ENCODE results near the gene ADAMTS13. TPM values are rescaled to one million over a fixed set of nuclear protein-coding genes. Genes with fewer than 3 reads are reported as not detected.
"Not testable (repeated sequence)": the region's sequence is repeated elsewhere in the genome, so short reads cannot be mapped to it uniquely, and the experiment has no call there.

ADAMTS13 gene
- total RNA-seq = 10 to 100 TPM in 1 of 8 experiments, 1 to 10 TPM in 7; 2.7 to 14.3 (median 4.3) TPM

DNA sequence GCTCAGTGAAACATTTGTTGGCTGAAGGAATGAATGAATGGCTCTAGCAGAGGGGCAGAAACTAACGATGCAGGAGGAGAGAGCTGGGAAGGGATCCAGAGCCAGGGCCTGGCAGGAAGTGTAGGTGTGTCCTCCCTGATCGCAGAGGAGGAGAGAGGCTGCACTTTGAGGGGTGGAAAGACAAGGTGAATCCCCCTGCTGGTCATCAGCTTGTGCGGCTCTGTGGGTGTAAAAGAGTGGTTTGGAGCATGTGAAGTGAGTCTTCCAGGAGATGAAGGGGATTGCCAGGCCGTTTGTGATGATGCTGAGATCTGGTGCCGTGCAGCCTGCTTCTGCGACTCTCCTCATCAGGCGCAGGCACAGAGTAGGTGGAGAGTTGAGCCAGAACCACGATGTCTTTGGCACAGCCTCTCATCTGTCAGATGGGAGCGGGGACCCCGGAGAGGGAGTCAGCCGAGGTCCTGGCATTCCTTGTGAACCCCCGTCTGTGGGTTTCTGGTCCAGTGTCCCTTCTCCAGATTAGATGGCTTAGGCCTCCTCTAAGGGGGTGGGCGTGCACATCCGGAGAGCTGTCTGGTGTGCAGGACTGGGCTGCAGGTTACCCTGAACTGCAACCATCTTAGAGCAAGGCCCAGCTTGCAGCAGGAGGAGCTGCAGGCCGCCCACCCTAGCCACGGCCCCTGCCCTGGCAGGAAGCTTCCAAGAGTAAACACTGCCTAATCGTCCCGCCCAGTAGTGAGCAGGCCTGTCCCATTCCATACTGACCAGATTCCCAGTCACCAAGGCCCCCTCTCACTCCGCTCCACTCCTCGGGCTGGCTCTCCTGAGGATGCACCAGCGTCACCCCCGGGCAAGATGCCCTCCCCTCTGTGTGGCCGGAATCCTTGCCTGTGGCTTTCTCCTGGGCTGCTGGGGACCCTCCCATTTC, at the start of gene ADAMTS13:
Gene ADAMTS13, plus strand, starts transcription at position 753 of the 928 bp plus-strand sequence. Its CDS starts 77 bp downstream, at position 830.
- 14 to 68% (median 38%) methylated on average over 1 to 7 of the region's 23 CpGs; no CpG with 5 or more reads in 3 of the 10 experiments for WGBS, 10 experiments
- Histone ChIP-seq H3K4me3 (no peak within 1 kb of the TSS), H3K27ac (no peak within 1 kb of the TSS), H3K4me1 (replicated peaks in 1 of 2) (peaks cover 4 to 8% of the 10 kb centered on the region in 2 donors)
- ATAC-seq (replicated peaks in 6 of 8) = no peak
- in situ Hi-C loops (cut with MboI; ENCODE audit: low pct_unique_long_range_greater_than_20kb in 2 of 9, low sequenced_read_pairs in 9 of 9, unreplicated experiment in 9 of 9) = no loop called here

DNA sequence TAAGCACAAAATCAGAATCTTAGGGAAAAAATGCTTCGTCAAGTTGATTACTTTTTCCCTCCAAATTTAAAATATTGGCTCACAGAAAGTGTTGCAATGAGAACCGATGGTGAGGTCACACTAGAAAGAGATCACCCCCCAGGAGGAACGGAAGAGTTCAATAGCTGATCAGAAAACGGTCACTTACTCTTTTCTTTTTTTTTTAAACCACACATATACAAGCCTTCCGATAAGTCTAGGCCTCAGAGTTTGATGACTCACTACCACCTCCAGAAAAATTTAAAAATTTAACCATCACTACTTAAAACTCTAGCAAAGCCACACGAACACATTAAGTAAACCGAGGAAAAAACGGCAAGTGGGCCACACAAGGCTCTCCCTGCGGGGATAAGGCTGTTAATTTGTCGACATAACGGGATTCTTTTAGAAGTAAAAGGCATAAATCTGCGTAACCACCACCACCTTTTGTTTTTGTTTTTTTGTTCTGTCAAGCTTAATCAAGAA, 47.5 kb upstream of the ADAMTS13 start:
- in situ Hi-C loops (cut with MboI; ENCODE audit: low pct_unique_long_range_greater_than_20kb in 2 of 9, low sequenced_read_pairs in 9 of 9, unreplicated experiment in 9 of 9) = no loop called here
- 1 to 58% (median 20%) methylated on average over 3 to 11 of the region's 12 CpGs for WGBS, 10 experiments
- H3K4me3 ChIP-seq = peak overlapping the region; percentile 79 to 96 (median 86)

DNA sequence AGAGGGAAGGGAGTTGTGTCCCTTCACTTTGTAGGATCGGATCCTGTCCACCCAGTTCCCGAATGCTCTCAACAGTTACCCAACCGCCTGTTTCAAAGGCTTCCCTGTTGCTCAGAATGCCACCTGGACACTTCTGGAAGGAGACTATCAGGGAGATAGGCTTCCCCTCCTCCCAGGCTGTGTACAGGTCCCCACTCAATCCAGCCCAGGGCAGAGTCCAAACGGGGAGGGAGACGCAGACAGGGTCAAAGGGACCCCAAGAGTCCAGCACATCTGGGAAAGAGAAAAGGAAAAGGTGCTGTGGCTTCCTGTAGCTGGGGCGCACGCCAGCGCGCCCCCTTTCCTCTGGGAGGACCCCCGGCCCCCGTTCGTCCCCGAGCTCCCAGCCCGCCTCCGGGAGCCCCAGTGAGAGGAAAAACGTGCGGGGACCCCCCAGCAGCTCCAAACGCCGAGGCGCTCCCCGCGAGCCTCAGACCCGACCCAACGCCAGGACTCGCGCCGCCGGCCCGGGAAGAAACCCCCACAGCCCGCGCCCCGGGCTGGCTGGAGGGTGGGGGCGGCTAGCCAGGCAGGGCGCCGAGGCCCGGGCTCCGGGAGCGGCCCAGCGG, 46.9 kb upstream of the ADAMTS13 start:
- Histone ChIP-seq H3K27ac (peak overlapping the region; percentile 94 to 99), H3K4me1 (replicated peaks in 1 of 2) (peaks cover 9 to 13% of the 10 kb centered on the region in 2 donors), H3K4me3 (peak overlapping the region; percentile 79 to 96 (median 86))
- WGBS, 10 experiments = 0 to 8% (median 3%) methylated on average over 1 to 4 of the region's 39 CpGs; no CpG with 5 or more reads in 6 of the 10 experiments
- peak in 6 of 8 experiments; percentile 0 to 19 (median 0) for ATAC-seq (replicated peaks in 6 of 8)
- in situ Hi-C loops (cut with MboI; ENCODE audit: low pct_unique_long_range_greater_than_20kb in 2 of 9, low sequenced_read_pairs in 9 of 9, unreplicated experiment in 9 of 9) = no loop called here

More for the DNA sequence above, 47.5 kb upstream of the ADAMTS13 start:
- Histone ChIP-seq H3K27ac (peak overlapping the region; percentile 94 to 99), H3K4me1 (replicated peaks in 1 of 2) (peaks cover 9 to 13% of the 10 kb centered on the region in 2 donors)
- peak in 1 of 8 experiments; percentile 5 for ATAC-seq (replicated peaks in 6 of 8)

DNA sequence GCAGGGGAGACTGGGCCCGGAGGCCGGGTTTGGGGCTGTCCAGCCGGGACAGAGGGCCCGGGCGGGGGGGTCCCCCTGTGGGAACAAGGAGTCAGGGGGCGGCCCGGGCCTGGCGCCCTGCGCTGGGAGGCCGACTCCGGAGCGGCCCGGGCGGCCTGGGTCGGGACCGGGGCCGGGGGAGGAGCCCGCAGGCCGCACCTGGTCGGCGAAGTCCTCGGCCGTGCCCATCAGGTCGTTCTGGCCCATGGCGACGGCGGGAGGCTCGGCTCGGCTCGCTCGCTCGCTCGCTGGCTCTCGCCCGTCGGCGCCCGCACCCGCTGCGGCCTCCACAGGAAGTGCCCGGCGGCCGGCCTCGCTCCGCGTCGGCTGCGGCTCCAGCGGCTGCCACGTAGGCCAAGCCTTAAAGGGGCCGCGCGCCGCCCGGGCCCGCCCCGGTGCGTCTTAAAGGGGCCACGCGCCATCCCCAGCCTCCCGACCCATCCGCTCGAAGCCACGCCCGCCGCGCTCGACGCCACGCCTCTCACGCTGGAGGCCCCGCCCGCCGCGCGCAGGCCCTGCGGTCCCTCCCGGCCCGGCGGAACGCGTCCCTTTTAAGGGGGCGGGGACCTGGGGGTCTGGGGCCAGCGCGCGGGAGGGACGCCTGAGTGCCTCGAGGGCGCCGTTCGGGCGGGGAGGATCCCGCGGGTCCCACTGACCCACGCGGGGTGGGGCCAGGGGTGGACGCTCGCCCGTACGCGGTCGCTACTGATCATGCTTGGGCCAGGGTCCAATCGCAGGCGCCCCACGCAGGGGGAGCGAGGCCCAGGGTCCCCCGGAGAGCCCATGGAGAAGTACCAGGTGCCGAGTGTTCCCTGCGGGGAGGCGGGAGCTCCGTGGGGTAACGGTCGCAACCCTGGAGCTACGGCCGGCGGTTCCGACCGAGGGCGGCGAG, 46.2 kb upstream of the ADAMTS13 start, which contains the start of the genes STKLD1 and SURF4:
Gene STKLD1, plus strand, starts transcription at position 643 of the 931 bp plus-strand sequence. Its CDS starts 108 bp downstream, at position 751.
Gene SURF4, minus strand, starts transcription at position 337 of the 931 bp plus-strand sequence. Its CDS starts 91 bp downstream, at position 246.
- Histone ChIP-seq H3K4me3 (peak within 1 kb of the TSS; percentile 79 to 96 (median 86)), H3K27ac (peak within 1 kb of the TSS; percentile 94 to 99), H3K4me1 (replicated peaks in 1 of 2) (peaks cover 9 to 13% of the 10 kb centered on the region in 2 donors)
- no CpG with 5 or more reads among the region's 120 CpGs for WGBS, 10 experiments
- ATAC-seq (replicated peaks in 6 of 8) = peak; percentile 85 to 95 (median 92)
- in situ Hi-C loops (cut with MboI; ENCODE audit: low pct_unique_long_range_greater_than_20kb in 2 of 9, low sequenced_read_pairs in 9 of 9, unreplicated experiment in 9 of 9) = no loop called here

DNA sequence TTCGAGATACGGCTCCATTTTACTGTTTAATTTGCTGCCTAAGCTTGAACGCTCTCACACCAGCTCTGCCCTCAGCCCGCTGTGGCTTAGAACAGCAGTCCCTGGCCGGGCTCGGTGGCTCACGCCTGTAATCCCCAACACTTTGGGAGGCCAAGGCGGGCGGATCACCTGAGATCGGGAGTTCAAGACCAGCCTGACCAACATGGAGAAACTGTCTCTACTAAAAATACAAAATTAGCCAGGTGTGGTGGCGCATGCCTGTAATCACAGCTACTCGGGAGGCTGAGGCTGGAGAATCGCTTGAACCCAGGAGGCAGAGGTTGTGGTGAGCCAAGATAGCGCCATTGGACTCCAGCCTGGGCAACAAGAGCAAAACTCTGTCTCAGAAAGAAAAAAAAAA, 44.9 kb upstream of the ADAMTS13 start:
- H3K4me1 ChIP-seq (replicated peaks in 1 of 2) = peaks cover 9 to 13% of the 10 kb centered on the region in 2 donors
- H3K27ac ChIP-seq; ATAC-seq (replicated peaks in 6 of 8); H3K4me3 ChIP-seq; in situ Hi-C loops (cut with MboI; ENCODE audit: low pct_unique_long_range_greater_than_20kb in 2 of 9, low sequenced_read_pairs in 9 of 9, unreplicated experiment in 9 of 9): not testable (repeated sequence)
- 0 to 98% (median 70%) methylated on average over 1 to 11 of the region's 14 CpGs; no CpG with 5 or more reads in 2 of the 10 experiments for WGBS, 10 experiments

DNA sequence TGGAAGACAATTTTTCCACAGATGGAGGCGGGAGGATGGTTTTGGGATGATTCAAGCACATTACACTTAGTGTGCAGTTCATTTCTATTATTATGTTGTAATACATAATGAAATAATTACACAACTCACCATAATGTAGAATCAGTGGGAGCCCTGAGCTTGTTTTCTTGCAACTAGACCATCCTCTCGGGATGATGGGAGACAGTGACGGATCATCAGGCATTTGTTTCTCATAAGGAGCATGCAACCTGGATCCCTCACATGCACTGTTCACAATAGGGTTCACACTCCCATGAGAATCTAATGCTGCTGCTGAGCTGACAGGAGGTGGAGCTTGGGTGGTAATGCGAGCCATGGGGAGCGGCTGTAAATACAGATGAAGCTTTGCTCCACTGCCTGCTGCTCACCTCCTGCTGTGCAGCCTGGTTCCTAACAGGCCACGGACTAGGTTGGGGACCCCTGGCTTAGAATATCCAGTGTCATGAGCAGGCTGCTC, 44.4 kb upstream of the ADAMTS13 start:
- H3K27ac ChIP-seq = no peak overlapping the region

DNA sequence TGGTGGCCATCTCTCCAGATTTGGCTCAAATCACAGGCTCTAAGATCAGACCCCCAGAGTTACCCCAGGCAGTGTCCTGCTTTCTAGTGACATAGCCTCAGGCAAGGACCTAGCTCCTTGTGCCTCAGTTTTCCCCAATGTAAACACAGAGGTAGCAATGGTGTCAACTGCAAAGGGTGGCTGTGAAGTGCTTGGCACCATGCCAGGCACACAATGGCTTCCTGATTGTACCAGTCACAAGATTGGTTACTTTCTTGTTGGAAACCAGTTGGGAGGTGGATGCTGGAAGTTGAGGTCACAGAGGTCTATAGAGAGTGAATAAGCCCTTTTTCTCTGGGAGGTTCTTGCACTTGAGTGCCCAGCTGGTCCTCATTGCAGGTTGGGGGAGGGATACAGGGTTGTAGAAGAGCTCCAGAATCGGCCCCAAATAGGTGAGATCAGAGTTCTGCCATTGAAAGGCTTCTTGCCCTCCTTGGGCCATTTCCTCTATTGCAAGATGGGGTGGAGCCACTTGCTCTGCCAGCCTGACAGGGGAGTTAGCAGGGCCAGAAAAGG, 43.7 kb upstream of the ADAMTS13 start:
- in situ Hi-C loops (cut with MboI; ENCODE audit: low pct_unique_long_range_greater_than_20kb in 2 of 9, low sequenced_read_pairs in 9 of 9, unreplicated experiment in 9 of 9) = no loop called here
- Histone ChIP-seq H3K4me3 (no peak overlapping the region), H3K27ac (no peak overlapping the region), H3K4me1 (replicated peaks in 1 of 2) (peaks cover 9 to 13% of the 10 kb centered on the region in 2 donors)
- 40 to 100% (median 87%) methylated on average over 1 of the region's 1 CpG; no CpG with 5 or more reads in 4 of the 10 experiments for WGBS, 10 experiments
- ATAC-seq (replicated peaks in 6 of 8) = no peak

More for the DNA sequence above, 44.4 kb upstream of the ADAMTS13 start:
- in situ Hi-C loops (cut with MboI; ENCODE audit: low pct_unique_long_range_greater_than_20kb in 2 of 9, low sequenced_read_pairs in 9 of 9, unreplicated experiment in 9 of 9) = no loop called here
- H3K4me1 ChIP-seq (replicated peaks in 1 of 2) = peaks cover 9 to 13% of the 10 kb centered on the region in 2 donors
- peak in 1 of 8 experiments; percentile 2 for ATAC-seq (replicated peaks in 6 of 8)
- WGBS, 10 experiments = 0 to 100% (median 54%) methylated on average over 1 to 4 of the region's 6 CpGs; no CpG with 5 or more reads in 2 of the 10 experiments
- H3K4me3 ChIP-seq = no peak overlapping the region

DNA sequence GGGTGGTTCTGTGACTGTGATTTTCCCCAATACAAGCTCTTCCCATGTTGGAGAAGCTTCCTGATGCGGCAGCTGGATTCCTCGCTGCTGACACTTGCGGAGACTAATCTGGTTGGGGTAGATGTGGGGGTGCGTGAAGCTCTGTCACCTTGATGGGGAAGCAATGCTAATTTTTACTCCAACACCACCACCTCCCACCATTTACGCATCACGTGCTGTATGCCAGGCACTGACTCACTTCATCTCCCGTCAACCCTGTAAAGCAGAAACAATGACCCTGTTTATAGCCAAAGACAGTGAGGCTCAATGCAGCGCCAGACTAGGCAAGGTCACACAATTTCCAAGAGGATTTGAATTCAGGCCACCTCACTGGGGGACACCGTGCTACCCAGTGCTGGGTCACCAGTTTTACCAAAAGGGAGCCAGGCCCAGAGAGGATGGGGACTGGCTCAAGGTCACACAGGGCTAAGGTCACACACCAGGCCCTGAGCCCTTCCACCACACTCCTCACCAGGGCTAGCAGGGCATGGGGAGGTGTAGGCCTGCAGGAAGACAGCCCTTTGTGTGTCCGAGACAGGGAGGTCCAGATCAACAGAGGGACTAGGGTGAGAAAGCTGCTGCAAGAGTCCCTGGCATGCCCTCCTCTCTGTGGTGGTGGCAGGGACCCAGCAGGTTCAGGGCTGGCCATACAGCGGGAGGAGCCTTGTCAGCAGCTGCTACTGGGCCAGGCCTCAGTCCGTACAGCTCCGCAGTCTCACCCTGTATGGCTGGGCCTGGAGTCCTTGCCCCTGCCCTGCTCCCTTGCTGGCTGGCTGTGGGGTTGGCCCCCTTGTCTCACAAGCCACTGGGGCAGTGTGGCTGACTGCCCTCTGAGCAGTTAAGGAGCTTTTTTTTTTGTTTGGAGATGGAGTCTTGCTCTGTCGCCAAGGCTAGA, 42.7 kb upstream of the ADAMTS13 start:
- Histone ChIP-seq H3K4me3 (no peak overlapping the region), H3K4me1 (replicated peaks in 1 of 2) (peaks cover 4 to 7% of the 10 kb centered on the region in 2 donors), H3K27ac (no peak overlapping the region)
- ATAC-seq (replicated peaks in 6 of 8) = no peak
- in situ Hi-C loops (cut with MboI; ENCODE audit: low pct_unique_long_range_greater_than_20kb in 2 of 9, low sequenced_read_pairs in 9 of 9, unreplicated experiment in 9 of 9) = no loop called here
- 71 to 100% (median 95%) methylated on average over 2 to 5 of the region's 14 CpGs; no CpG with 5 or more reads in 3 of the 10 experiments for whole genome bisulfite sequencing, 10 experiments

DNA sequence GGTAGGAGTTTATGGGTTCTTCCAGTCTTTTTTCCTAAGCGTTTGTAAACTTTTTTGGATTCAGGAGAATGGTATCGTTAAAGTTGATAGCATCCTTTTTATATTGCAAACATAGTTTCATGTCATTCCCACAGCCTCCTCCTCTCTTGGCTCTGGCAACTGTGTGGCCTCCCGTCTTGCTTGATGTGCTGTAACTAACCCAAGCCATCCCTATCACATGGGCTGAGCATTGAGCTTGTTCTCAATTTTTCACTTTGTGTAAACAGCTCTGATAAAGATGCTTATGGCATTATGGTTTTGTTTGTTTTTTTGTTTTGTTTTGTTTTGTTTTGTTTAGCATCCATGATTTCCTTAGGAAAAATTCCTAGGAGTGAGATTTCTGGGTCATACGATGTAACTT, 41.4 kb upstream of the ADAMTS13 start:
- in situ Hi-C loops (cut with MboI; ENCODE audit: low pct_unique_long_range_greater_than_20kb in 2 of 9, low sequenced_read_pairs in 9 of 9, unreplicated experiment in 9 of 9) = no loop called here
- H3K4me1 ChIP-seq (replicated peaks in 1 of 2) = peaks cover 0 to 4% of the 10 kb centered on the region in 2 donors
- H3K27ac ChIP-seq = no peak overlapping the region
- no peak overlapping the region for H3K4me3 ChIP-seq
- 55 to 90% (median 73%) methylated on average over 2 to 4 of the region's 4 CpGs for WGBS, 10 experiments
- ATAC-seq (replicated peaks in 6 of 8) = no peak

DNA sequence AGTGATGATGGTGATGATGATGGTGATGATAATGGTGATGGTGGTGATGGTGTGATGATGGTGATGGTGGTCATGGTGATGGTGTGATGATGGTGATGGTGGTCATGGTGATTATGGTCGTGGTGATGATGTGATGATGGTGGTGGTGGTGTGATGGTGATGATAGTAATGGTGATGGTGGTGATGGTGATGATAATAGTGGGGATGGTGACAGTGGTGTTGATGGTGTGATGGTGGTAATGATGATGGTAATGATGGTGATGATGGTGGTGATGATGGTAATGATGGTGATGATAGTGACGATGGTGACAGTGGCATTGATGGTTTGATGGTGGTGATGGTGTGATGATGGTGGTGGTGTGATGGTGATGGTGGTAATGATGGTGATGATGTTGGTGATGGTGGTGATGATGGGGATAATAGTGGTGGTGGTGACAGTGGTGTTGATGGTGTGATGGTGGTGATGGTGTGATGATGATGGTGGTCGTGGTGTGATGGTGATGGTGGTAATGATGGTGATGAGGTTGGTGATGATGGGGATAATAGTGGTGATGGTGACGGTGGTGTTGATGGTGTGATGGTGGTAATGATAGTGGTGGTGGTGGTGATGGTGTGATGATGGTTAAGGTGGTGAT, 39.5 kb upstream of the ADAMTS13 start:
- no peaks in the 10 kb centered on the region for H3K4me1 ChIP-seq (replicated peaks in 1 of 2)
- WGBS, 10 experiments = 49 to 100% (median 68%) methylated on average over 1 to 4 of the region's 4 CpGs; no CpG with 5 or more reads in 1 of the 10 experiments
- in situ Hi-C loops (cut with MboI; ENCODE audit: low pct_unique_long_range_greater_than_20kb in 2 of 9, low sequenced_read_pairs in 9 of 9, unreplicated experiment in 9 of 9) = no loop called here
- H3K4me3 ChIP-seq = no peak overlapping the region
- ATAC-seq (replicated peaks in 6 of 8) = no peak
- no peak overlapping the region for H3K27ac ChIP-seq

Data from motor neuron (in vitro differentiated cells).